ENCODE data around the gene INPP5K.

The INPP5K gene

DNA sequence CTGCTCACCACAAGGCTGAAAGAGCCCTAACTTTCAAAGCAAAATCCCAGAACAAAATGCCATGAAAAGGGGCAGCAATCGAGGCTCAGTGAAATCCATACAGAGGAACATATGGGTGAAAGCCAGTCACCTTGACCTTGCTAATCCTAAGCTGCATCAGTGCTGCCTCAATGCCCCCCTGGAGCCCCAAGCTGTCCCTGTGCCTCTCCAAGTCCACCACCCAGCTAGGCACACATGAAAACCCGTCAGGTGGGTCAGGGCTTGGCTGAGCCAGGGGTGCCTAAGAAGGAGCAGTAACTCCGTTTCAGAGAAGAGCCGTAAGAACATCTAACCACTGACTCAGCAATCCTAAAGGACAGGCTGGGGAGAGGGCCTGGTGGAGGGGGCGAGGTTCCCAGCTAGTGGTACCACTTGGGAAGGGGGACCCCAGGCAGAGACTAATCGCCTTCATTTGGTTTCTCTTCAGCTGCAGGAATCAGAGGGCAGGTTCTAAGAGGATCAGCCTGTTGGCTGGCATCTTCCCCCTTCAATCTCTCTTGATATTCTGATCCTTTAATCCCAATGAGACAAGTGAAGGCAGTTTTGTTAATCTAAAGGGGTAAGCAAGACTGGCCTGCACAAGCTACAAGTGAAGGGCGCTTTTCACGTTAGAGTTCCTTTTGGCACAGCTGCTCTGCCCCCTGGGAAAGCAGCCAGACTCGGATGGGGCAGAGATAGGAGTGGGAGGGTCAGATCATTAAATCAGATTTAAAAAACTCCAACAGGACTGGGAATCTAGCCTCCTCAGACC, 38.5 kb upstream of the INPP5K start:
- no peak for TF ChIP-seq GATA2 (IDR thresholded peaks at IDR 0.05; ENCODE audit: low read depth, low read length)
- no peak for TF ChIP-seq GATA3 (IDR thresholded peaks at IDR 0.05; ENCODE audit: low read depth, low read length)

DNA sequence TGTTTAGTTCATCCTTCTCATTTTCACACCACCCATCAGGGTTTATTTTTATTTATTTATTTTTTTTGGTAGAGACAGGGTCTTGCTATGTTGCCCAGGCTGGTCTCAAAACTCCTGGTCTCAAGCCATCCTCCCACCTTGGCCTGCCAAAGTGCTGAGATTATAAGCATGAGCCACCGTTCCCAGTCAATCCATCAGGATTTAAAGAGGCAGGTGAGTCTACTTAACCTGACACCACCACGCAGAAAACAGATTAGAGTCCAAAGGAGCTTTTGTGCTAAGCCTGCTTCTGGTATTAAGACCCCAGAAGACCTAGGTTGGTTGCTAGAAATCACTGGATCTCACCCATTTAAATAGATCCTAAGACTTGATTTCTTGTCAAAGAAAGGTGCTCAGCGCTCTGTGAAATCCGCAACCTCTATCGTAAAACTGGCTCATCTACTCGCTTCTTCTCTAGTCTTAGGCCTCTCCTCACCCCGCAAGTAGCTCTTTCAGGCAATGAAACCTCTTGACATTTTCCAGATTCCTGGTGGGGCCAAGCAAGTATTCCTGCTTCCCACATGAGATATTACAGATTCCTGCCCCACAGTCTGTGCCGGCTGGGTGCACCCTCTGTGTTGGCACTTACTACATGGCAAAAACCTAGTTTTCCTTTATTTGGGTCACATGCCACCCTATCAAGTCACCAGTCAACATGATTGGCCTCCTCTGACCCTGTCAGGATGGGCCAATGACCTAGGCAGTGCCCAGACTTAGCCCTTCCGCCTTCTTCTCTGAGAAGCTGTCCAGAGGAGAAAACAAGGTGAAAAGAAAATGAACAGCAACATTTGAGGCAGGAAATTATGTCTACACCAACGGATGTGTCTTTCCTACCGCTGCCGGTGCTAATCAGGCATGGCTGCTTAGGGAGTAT, 37.2 kb upstream of the INPP5K start:
- no peak for TF ChIP-seq GATA3 (IDR thresholded peaks at IDR 0.05; ENCODE audit: low read depth, low read length)
- TF ChIP-seq GATA2 (IDR thresholded peaks at IDR 0.05; ENCODE audit: low read depth, low read length): no peak

DNA sequence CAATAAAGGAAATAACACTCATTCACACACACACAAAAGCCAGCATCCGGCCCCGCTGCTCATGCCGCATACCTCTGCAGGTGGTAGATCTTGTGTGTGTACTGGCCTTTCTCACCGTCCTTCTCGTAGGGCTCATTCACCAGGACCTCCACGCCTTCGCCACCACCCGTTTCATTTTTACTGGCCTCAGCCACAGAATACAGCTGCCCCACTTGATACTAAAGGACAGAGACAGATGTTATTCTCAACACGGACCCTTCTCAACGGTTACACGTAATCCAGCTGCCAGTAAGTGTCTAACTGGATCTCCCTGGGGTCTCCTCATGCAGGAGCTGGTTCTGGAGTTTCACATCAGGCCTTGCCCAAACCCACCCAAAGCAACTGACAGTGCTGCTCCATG, 36.5 kb upstream of the INPP5K start:
- TF ChIP-seq GATA2 (IDR thresholded peaks at IDR 0.05; ENCODE audit: low read depth, low read length): no peak
- TF ChIP-seq GATA3 (IDR thresholded peaks at IDR 0.05; ENCODE audit: low read depth, low read length): no peak

DNA sequence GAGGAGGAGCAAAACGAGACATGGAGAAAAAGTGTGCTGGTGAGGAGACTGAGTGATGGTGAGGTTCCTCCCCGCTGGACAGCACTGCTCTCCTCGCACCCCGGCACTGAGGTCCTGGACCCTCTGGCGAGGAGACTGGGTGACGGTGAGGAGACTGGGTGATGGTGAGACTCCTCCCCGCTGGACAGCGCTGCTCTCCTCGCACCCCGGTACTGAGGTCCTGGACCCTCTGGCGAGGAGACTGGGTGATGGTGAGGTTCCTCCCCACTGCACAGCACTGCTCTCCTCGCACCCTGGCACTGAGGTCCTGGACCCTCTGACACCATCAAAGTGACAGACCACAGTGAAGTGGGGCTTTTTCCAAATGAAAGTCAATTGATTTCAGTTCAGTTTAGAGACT, 35.3 kb upstream of the INPP5K start:
- TF ChIP-seq GATA3 (IDR thresholded peaks at IDR 0.05; ENCODE audit: low read depth, low read length) (no peak), GATA2 (IDR thresholded peaks at IDR 0.05; ENCODE audit: low read depth, low read length) (no peak)

DNA sequence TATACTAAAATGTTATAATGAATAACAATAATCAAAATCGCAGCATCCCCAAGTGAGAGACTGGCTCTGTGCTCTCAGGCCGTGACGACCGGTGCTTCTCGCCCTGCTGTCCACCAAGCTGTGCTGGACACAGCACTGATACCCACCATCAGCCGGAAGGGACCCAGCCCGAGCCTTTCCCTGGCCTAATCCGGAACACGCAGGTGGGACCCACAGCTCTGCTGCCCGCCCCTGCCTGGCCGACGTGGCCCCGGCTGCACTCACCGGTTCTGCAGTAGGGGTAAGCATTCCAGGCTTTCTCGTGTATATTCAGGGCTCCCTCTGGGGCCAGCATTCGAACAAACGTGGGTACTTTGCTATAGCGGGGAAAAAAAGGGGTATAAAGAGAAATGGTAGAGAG, 31.6 kb upstream of the INPP5K start:
- no peak for TF ChIP-seq GATA3 (IDR thresholded peaks at IDR 0.05; ENCODE audit: low read depth, low read length)
- no peak for TF ChIP-seq GATA2 (IDR thresholded peaks at IDR 0.05; ENCODE audit: low read depth, low read length)

DNA sequence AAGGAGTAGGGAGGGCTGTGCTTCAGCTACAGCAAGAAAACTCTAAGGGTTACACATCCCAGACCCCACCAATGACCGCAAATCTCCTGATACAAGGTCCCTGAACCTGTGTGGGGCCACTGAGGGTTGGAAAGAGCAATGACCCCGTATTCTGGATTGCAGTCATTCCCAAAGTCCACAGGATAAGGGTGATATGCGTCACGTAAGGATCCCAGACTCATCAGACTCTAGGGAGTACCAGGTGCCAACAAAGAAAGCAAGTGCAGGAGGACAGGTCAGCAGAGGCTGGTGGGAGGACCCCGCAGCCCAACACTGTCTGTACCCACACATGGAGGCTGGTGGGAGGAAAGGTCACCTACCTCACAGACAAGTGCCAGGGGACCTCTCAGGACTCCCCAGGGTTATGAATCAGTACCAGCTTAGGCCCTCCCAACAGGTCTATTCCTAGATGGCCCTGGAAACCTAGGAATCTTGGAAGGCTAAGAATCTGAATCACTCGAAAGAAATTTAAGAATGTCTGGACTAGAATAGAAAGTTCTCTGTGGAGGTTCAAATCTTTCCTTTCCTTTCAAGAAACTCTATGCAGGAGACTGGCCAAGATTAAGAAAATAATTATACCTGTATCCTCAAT, 30.0 kb upstream of the INPP5K start:
- TF ChIP-seq GATA2 (IDR thresholded peaks at IDR 0.05; ENCODE audit: low read depth, low read length): no peak

DNA sequence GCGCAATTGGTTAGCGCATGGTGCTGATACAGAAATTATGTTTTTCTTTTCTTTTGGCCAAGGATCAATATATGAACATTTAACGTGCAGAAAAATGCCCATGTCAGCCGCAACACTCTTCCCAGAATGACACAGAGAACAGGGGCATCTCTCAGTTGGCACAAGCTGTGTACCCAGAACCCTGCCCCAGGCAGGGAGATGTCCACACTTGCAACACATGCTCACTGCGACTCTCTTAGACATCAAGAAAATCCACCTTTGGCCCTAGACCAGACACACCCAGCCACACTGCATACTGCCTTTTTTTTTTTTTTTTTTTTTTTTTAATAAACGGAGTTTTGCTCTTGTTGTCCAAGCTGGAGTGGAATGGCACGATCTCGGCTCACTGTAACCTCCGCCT, 29.2 kb upstream of the INPP5K start:
- TF ChIP-seq GATA3 (IDR thresholded peaks at IDR 0.05; ENCODE audit: low read depth, low read length) (no peak), GATA2 (IDR thresholded peaks at IDR 0.05; ENCODE audit: low read depth, low read length) (no peak)

DNA sequence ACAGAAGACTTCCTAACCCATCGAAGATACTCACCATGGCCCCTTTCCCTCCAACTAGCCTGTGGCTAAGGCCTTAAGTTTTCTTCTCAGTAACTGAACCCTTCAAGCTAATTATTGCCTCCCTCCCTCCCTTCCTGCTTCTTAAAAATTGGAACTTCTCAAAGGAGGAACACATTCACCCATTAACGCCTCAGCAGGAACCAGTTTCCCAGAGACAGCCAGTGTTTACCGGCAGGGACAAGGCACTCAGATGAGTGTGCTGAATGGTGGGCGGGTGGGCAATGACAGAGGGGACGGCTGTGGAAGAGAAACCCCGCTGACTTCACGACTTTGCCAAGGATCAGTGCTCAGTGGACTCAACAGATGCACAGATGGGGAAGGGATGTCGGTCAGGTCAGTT, 25.9 kb upstream of the INPP5K start:
- TF ChIP-seq GATA3 (IDR thresholded peaks at IDR 0.05; ENCODE audit: low read depth, low read length): no peak
- no peak for TF ChIP-seq GATA2 (IDR thresholded peaks at IDR 0.05; ENCODE audit: low read depth, low read length)

DNA sequence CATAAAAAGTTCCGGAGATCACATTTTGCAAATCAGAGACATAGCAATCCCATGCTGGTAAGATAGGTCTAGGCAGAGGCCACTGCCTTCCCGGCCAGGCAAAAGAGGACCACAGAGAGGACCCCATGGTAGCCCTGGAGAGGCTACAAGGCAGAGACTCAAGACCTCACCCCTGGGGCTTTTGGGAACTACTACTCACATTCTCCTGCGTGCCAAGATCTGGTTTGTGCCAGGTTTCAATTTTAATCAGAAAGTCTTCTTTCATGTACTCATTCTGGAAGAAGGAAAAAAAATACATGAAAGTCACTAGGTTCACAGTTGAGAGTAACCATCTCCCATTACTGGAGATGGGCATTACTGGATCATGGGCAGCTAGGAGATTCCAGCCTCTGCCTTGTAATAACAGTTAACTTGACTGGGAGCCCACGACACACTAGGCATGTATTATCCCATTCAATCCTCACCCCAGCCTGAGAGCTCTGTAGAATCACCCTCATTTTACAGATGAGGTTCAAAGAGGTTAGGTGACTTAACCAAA, 25.0 kb upstream of the INPP5K start:
- TF ChIP-seq GATA2 (IDR thresholded peaks at IDR 0.05; ENCODE audit: low read depth, low read length) (no peak), GATA3 (IDR thresholded peaks at IDR 0.05; ENCODE audit: low read depth, low read length) (no peak)

DNA sequence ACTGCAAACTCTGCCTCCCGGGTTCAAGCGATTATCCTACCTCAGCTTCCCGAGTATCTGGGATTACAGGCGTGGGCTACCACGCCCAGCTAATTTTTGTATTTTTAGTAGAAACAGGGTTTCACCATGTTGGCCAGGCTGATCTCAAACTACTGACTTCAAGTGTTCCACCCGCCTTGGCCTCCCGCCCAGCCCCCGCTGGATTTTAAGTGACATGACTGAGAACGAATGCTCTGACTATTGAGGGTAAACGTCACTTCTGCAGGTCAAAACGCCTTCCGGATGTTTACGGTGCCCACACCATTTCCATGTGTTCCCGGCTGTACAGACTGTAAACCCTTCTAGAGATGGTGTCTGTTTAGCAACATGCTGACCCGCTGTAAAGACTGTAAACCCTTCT, 23.4 kb upstream of the INPP5K start:
- TF ChIP-seq GATA3 (IDR thresholded peaks at IDR 0.05; ENCODE audit: low read depth, low read length) (no peak), GATA2 (IDR thresholded peaks at IDR 0.05; ENCODE audit: low read depth, low read length) (no peak)

DNA sequence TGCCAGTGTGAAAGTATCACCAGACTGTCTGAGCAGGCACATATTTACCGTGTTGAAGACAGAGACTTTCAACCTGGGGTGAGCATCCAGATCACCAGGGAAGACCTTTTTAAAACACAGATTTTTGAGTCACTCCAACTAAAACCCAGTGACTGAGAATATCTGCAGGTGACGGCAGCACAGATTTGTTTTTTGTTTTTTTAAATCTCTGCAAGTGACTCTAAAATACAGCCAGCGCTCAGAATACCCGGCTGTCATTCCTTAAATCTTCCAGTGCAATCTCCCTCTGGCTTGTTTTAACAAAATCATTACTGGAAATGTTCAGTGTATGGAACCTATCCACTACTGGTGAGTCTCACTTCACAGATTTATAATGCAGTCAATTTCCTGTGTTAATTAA, 19.3 kb upstream of the INPP5K start:
- TF ChIP-seq GATA3 (IDR thresholded peaks at IDR 0.05; ENCODE audit: low read depth, low read length): no peak
- no peak for TF ChIP-seq GATA2 (IDR thresholded peaks at IDR 0.05; ENCODE audit: low read depth, low read length)

DNA sequence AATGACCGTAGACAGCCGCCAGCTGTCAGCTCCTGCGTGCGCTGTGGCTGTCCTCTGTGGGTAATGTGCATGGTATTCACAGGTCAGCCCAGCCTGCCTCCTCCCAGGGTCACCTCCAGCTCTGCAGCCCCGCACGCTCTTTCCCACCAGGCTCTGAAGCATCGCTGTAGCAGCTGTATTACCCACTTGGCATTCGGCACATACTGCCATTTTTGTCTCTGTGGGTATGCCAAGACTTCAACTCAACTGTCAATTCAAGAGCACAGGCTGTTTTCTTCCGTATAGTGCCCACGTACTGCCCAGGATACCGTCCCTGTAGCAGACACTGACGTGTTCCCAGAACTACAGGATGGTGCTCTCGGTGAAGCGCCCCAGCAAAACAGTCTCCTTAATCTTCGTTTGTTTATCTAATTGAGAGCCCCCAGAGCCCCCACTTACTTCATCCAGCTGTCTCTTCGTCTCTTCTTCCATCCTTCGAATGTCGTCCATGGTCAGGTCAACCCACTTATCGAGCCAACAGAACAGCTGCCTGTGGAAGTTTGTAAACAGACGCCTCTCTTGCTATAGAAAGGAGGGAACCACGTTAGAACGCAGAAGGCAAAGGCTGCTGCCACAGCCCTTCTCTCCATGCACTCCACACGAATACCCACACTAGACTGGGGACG, 17.4 kb upstream of the INPP5K start:
- TF ChIP-seq GATA3 (IDR thresholded peaks at IDR 0.05; ENCODE audit: low read depth, low read length): no peak

DNA sequence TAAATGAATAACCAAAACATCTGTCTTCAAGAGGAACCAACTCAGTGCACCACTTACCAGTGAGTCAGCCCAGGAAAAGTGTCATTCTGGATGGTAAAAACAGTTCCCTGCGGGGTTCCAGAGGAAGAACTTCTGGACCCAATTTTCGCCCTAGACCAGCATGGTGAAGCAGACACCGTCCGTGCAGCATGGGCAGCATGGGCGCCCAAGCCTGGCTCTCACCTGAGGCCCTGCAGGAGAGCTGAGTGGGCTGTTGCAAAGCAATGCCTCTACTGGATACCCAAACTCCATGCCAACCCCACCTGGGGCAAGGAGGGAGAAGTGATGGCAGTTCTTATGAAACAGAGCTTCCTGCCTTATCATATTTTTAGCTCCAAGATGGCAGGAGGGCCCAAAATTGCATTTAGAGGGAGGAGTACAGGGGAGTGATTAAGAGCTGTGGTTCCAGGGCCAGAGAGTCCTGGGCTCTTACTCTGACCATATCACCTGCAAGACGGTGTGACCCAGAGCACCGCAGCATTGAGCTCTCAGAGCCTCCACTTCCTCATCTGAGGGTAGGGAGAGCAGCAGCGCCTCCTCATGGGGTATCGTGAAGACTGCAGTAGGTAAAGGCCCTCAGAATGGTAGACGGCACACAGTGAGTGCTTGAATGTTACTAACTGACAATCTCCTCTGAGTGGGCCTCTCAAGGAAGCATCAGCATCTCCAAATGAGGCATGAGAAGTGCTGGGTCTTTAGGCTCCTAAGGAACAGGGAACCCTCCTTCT, 16.6 kb upstream of the INPP5K start:
- TF ChIP-seq GATA3 (IDR thresholded peaks at IDR 0.05; ENCODE audit: low read depth, low read length): no peak

Data from SH-SY5Y (cell line).